Activated T-helper 2 cell treated with anti-CD3 and anti-CD28 coated beads, Interferon-gamma antibody, Interleukin-2, Interleukin-4, amounts not matched to agents 10 μg/mL and 5 μg/mL and 100 μg/mL, durations not matched to agents 14 hours and 24 hours and 36 hours (primary cell): ENCODE data around the gene FBXW8. TPM values are rescaled to one million over a fixed set of nuclear protein-coding genes. Genes with fewer than 3 reads are reported as not detected.

Experiments used
- DNase-seq: peaks from one replicate; pipeline ENCODE4 v3.0.0; 2021; ENCODE audit warnings: low spot score
- H3K27ac Mint-ChIP-seq: one replicate; pipeline ENCODE4 v1.8.0; 2021; ENCODE audit warnings: mixed read lengths
- H3K27me3 Mint-ChIP-seq: one replicate; pipeline ENCODE4 v1.8.0; 2021; ENCODE audit warnings: low read depth, mixed read lengths
- H3K36me3 Mint-ChIP-seq: one replicate; pipeline ENCODE4 v1.8.0; 2021; ENCODE audit warnings: low read depth, mixed read lengths
- H3K4me1 Mint-ChIP-seq: one replicate; pipeline ENCODE4 v1.8.0; 2021; ENCODE audit warnings: low read depth, mixed read lengths
- H3K4me3 Mint-ChIP-seq: one replicate; pipeline ENCODE4 v1.8.0; 2021; ENCODE audit warnings: low read depth, mild to moderate bottlenecking, moderate library complexity, mixed read lengths
- H3K9me3 Mint-ChIP-seq: one replicate; pipeline ENCODE4 v1.8.0; 2021; ENCODE audit warnings: mixed read lengths
- intact Hi-C: fragments of 100-400 bp; cut with micrococcal nuclease; formaldehyde crosslinking; loops from one replicate; pipeline ENCODE4 v1.15.1; 2023
- total RNA-seq: library from RNA; stranded (reverse); gene quantifications from 2 replicates; pipeline ENCODE4 v1.2.3, GENCODE V29; 2022

The FBXW8 gene
- total RNA-seq, 1 donor from 2014 or later = 3.3 TPM

DNA sequence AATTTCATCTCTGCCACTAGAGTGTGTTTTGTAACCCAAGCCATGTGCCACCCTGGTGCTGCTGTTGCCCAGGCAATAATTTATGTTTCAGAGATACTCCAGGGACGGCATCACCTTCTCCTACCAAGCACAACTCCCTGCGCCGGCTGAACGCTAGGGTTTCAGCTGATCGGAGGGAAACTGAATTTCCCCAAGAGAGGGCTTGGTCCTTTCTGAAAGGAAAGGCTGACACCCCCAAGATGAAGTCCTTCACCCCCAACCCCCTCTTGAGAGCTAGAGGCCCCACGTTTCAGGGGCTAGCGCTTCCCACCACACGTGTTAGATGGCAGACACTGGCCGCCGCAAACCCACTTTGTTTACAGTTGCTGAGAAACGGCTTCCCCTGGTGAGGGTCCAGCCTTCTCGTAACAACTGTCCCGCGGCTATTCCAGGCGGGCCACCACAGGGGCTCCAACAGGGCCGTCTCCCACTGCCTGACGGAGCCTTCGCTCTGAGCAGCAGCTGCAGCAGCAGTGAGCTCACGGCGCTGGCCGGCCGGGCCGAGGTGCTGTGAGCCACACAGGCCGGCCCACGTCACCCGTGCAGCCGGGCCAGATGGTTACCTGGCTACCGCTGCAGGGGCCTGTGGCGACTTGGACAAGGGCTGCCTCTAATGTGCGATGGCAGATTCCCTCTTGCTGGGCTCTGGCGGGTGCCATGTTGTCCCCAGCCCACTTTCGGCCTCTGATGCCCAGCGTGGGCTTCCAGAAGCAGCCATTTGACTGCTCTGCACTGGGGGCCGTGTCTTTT, 122.0 kb downstream of the FBXW8 start:
- H3K9me3 Mint-ChIP-seq = no peaks in the 10 kb centered on the region
- intact Hi-C loops = no loop called here
- no peak overlapping the region for H3K27ac Mint-ChIP-seq
- no peaks in the 10 kb centered on the region for H3K36me3 Mint-ChIP-seq
- H3K27me3 Mint-ChIP-seq = no peaks in the 10 kb centered on the region
- no peak overlapping the region for H3K4me3 Mint-ChIP-seq
- no peak for DNase-seq
- H3K4me1 Mint-ChIP-seq = no peaks in the 10 kb centered on the region

DNA sequence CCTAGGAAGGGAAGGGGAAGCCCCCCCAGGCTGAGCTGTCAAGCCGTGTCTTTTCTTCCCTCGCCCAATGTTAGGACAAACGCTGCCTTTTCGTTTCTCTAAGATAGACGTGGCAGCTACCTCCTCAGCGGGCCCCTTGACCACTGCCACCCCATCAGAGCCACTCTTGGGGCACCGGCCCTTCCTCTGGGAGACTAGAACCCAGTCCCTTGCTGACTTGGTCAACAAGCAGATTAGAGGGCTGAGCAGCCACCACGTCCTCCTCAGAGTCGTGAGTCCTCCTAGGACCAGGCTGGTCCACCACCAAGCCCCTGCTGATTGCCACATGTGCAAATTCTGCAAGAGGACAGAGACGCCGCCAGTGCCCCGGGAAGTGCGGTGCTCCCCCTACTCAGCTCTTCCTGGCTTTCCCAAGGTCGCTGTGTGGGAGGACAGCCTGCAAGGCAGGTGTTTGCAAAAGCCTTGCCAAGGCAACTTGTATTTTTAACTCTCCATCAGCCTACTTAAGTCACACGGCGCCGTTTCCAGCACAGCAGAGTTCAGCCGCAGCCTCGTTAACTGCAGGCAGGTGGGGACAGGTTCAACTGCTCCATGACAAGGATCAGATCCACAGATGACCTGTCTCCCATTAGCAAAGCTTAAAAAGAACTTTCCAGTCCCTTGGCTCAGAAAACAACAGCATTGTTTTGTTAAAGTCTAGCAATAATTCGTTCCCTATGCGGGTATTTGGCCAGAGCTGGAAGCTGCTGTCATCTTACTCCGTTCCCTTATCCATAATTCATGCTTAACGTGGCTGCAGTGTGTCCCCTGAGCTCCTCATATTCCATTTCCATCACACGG, 122.9 kb downstream of the FBXW8 start:
- Mint-ChIP-seq H3K4me3 (no peak overlapping the region), H3K27me3 (no peaks in the 10 kb centered on the region), H3K4me1 (no peaks in the 10 kb centered on the region), H3K36me3 (no peaks in the 10 kb centered on the region), H3K9me3 (no peaks in the 10 kb centered on the region), H3K27ac (no peak overlapping the region)
- no peak for DNase-seq
- intact Hi-C loops = no loop called here

DNA sequence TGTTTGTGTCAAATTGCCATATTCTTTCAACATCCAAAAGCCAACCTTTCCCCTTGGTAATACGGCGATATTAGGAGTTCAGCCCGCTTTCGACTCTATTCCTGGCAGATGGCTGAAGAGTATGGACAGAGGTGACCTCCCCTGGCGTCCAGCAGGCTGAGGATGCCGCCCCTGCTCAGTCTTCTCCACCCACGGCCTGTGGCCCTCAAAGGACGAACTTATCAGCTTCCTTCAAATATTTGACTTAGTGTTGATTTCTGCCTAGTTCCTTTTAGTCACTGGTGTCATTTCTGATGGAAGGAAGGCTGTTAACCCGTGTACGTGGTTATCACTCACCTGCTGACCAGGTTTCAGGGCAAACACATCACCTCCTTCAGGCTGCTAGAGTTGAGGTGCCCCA, 123.5 kb downstream of the FBXW8 start:
- no peak overlapping the region for H3K27ac Mint-ChIP-seq
- no peak for DNase-seq
- no peaks in the 10 kb centered on the region for H3K36me3 Mint-ChIP-seq
- no peaks in the 10 kb centered on the region for H3K4me1 Mint-ChIP-seq
- intact Hi-C loops = no loop called here
- no peak overlapping the region for H3K4me3 Mint-ChIP-seq
- no peaks in the 10 kb centered on the region for H3K27me3 Mint-ChIP-seq
- H3K9me3 Mint-ChIP-seq = no peaks in the 10 kb centered on the region

DNA sequence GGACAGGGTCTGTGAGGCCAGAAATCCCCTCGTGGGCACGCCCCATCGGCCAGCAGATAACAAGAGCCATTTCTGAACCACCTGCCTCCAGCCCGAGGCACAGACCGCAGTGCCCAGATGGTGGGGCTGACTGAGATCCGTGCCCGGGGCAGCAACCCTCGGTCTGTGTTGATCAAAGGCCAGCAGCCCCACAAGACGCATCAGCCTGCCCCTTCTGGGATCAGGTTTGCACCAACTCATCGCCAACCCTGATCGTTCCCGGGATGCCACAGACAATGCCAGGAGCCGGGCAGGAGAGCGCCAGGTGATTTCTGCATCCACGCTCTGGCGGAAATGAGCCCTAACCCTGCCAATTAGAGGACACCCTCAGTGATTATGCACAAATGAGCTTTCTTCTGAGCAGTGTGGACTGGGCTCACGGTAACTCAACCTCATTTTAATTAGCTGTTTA, 124.0 kb downstream of the FBXW8 start:
- no peak for DNase-seq
- Mint-ChIP-seq H3K4me3 (no peak overlapping the region), H3K27me3 (no peaks in the 10 kb centered on the region), H3K4me1 (no peaks in the 10 kb centered on the region), H3K9me3 (no peaks in the 10 kb centered on the region), H3K36me3 (no peaks in the 10 kb centered on the region), H3K27ac (no peak overlapping the region)
- intact Hi-C loops = no loop called here

DNA sequence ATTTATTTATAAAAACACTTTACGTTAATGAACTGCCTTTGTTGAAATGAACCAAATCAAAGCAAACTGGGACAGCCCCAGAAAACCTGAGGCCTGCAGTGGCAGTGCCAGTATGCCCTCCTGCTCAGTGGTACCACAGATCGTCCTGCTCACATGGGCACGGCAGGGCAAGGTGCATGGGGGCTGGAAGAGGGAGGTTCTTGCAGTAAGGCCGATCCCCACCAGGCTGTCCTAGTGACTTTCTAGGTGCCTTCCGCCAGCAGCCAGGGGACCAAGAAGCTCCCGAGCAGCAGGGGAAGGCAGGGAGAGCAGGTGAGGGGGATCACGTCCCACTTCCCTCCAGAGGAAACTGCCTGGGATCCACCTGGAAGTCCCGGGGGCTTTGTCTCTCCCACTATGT, 124.5 kb downstream of the FBXW8 start:
- Mint-ChIP-seq H3K9me3 (no peaks in the 10 kb centered on the region), H3K4me3 (no peak overlapping the region), H3K36me3 (no peaks in the 10 kb centered on the region), H3K4me1 (no peaks in the 10 kb centered on the region), H3K27me3 (no peaks in the 10 kb centered on the region), H3K27ac (no peak overlapping the region)
- DNase-seq = no peak
- intact Hi-C loops = no loop called here

DNA sequence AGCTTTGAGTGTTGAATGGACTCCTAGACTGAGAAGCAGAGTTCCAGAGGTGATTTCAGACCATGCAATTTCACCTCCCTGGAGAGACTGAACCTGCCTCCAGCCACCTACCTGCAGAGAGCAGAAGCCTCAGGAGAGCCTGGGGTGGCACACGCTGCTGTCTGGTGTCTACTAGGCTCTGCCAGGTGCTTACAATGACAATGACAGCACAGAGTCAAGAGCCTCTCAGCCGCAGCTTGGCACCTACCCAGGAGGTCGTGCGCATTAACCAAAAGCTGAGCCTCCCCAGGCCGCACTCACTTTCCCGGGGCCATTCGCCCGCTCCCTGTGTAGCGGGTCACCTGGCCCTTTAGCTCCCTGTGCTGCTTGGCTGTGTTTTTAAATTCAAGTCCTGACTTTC, 125.3 kb downstream of the FBXW8 start:
- Mint-ChIP-seq H3K36me3 (no peaks in the 10 kb centered on the region), H3K9me3 (no peaks in the 10 kb centered on the region), H3K27me3 (no peaks in the 10 kb centered on the region), H3K27ac (no peak overlapping the region), H3K4me3 (no peak overlapping the region), H3K4me1 (no peaks in the 10 kb centered on the region)
- intact Hi-C loops = no loop called here
- no peak for DNase-seq

DNA sequence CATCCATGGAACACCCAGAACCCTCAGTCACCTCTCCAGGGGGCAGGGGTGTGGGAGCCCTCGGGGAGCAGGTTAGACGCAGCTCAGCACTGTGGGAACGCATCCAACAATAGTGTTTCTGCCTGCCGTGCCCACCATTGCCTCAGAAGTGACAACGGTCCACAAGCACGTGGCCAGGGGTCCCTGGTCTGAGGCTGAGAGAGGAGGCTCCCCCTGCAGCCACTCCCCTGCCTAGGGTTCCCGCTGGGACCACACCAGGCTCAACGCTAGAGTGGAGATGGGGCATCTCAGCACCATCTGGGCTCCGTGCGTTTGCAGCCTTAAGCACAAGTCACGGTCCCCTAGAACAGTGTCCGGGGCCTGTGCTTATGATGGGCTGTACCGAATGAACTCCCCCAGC, 125.8 kb downstream of the FBXW8 start:
- intact Hi-C loops = no loop called here
- Mint-ChIP-seq H3K4me1 (no peaks in the 10 kb centered on the region), H3K27me3 (no peaks in the 10 kb centered on the region)

DNA sequence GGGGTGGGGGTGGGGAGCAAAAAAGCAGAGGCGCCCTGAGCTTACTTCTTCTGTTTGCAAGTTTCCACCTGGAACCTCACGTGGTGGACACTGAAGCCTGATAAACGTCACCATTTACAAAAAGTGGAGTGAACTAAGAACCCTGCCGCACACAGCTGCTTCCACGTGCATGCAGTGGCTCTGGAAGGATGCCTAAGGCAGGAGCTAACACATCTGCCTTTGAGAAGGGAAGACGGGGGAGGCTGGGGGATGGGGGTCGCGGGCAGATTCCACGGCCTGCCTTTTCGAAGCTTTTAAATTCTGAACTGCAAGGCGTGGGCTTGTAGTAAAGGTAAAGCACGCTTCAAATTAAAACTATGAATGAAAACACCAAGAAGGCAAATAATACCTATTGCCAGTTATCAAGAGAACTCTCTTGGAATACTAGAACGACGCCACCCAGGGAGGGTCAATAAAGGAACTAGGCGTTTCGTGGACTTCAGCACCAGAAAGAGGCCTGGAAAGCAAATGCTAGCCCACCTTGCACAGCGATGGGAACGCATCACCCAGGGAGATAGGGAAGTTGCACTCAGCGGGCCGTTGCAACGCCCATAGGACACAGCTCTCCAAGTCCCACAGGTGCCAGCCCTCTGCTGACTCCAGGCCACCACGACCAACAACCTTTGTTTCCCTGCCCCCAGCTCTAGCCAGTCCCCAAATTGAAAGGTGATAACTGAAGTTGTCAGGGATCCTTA, 126.7 kb downstream of the FBXW8 start:
- Mint-ChIP-seq H3K27ac (no peak overlapping the region), H3K9me3 (no peaks in the 10 kb centered on the region), H3K4me1 (no peaks in the 10 kb centered on the region), H3K4me3 (no peak overlapping the region), H3K27me3 (no peaks in the 10 kb centered on the region), H3K36me3 (no peaks in the 10 kb centered on the region)
- DNase-seq = no peak
- intact Hi-C loops = no loop called here

More for the DNA sequence above, 125.8 kb downstream of the FBXW8 start:
- no peak overlapping the region for H3K4me3 Mint-ChIP-seq
- H3K36me3 Mint-ChIP-seq = no peaks in the 10 kb centered on the region
- DNase-seq = no peak
- H3K9me3 Mint-ChIP-seq = no peaks in the 10 kb centered on the region
- no peak overlapping the region for H3K27ac Mint-ChIP-seq

DNA sequence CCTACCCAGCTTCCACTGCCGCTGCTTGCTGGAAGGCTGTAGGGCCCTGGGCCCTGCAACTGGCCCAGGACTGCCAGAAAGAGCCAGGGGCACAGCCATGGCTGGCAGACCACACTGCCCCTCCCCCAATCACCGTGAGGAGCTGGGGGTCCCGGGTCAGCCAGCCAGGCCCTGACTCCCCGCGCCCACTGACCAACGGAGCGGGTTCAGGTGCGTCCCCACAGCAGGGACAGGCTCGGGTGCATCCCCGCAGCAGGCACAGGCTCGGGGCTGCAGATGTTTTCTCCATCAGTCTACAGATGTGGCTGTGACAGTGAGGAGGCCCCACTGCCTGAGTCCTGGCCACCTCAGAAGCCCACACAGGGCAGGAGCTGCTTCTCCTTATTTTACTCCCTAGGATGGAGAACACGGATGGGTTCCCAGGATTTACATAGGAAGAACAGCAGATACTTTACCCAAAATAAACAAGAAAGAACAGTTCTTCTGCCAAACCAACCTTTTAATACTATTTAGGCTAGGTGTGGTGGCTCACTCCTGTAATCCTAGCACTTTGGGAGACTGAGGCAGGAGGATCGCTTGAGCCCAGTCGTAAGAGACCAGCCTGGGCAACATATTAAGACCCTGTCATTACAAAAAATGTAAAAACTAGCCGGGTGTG, 127.4 kb downstream of the FBXW8 start:
- intact Hi-C loops = no loop called here
- H3K27me3 Mint-ChIP-seq = no peaks in the 10 kb centered on the region
- no peak overlapping the region for H3K4me3 Mint-ChIP-seq
- no peak for DNase-seq
- no peak overlapping the region for H3K27ac Mint-ChIP-seq
- no peaks in the 10 kb centered on the region for H3K36me3 Mint-ChIP-seq
- no peaks in the 10 kb centered on the region for H3K4me1 Mint-ChIP-seq
- H3K9me3 Mint-ChIP-seq = no peaks in the 10 kb centered on the region

DNA sequence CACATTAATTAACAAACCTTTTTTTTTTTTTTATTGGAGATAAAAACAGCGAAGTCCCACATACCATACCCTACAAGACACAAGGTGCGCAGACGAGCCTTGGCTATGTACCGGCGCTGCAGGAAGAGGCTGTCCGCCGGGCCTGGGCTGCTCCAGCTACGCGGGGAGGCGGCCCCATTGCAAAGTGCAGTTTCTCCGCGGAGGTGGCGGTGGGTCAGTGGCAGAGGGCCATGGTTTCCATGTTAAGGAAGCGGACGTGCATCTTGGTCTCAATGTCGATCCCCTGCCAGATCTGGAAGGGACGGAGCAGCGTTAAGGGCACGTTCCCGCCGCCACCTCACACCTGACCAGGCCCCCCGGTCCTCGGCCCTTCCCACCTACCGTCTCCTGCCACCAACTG, 128.2 kb downstream of the FBXW8 start:
- no peaks in the 10 kb centered on the region for H3K9me3 Mint-ChIP-seq
- intact Hi-C loops = no loop called here
- no peaks in the 10 kb centered on the region for H3K36me3 Mint-ChIP-seq
- no peak overlapping the region for H3K4me3 Mint-ChIP-seq
- no peak for DNase-seq
- no peaks in the 10 kb centered on the region for H3K27me3 Mint-ChIP-seq
- no peak overlapping the region for H3K27ac Mint-ChIP-seq
- H3K4me1 Mint-ChIP-seq = no peaks in the 10 kb centered on the region

DNA sequence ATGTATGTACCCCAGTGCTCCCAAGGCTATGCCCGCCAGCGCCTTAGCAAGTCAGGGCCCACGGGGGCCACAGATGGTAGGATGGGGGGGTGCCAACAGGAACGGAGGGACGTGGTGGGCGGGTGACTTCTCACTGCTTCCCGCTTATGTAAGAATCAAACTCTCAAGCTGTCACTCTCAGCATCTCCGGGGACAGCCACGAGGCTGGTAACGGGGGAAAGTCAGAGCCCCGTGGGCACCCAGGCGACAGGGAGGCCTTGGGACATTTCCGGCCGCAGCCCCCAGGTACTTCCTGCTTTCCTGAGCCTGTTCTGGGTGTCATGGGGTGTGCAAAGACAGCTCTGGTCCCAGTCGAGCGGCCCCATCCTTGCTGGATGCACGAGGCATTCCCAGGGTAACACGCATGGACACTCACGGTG, 129.2 kb downstream of the FBXW8 start:
- Mint-ChIP-seq H3K36me3 (no peaks in the 10 kb centered on the region), H3K9me3 (no peaks in the 10 kb centered on the region), H3K4me3 (no peak overlapping the region), H3K27ac (no peak overlapping the region), H3K27me3 (no peaks in the 10 kb centered on the region), H3K4me1 (no peaks in the 10 kb centered on the region)
- intact Hi-C loops = no loop called here
- no peak for DNase-seq

DNA sequence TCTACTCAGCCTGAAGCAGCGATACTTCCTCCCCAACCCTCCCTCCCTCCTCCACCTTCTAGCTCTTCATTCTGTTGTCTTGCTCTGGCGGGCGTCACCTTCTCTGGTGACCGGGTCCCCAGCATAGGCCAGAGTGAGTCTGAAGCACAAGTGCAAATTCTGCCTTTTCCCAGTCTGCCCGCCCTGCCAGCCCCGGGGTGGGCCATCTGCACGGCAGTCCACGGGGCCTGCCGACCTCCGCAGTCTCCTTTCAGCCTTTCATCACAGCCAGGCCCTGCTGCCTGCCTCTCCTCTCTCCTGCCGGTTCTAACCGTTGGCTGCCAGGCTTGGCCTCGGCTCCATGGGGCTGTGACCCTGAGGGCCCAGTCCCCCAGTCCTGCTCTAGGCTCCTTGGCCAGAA, 129.7 kb downstream of the FBXW8 start:
- H3K9me3 Mint-ChIP-seq = no peaks in the 10 kb centered on the region
- H3K36me3 Mint-ChIP-seq = no peaks in the 10 kb centered on the region

More for the DNA sequence above, 129.7 kb downstream of the FBXW8 start:
- Mint-ChIP-seq H3K4me1 (no peaks in the 10 kb centered on the region), H3K27ac (no peak overlapping the region), H3K4me3 (no peak overlapping the region), H3K27me3 (no peaks in the 10 kb centered on the region)
- DNase-seq = no peak
- intact Hi-C loops = no loop called here
